Uterus (tissue), 4 donors: ENCODE results near the gene SDK2. TPM values are rescaled to one million over a fixed set of nuclear protein-coding genes. Genes with fewer than 3 reads are reported as not detected.

Experiments
- DNase-seq, 2 donors: peaks; one replicate each; pipeline ENCODE4 v3.0.0-alpha.2; 2019 to 2020
- H3K27ac ChIP-seq, 2 donors: fragments of 200-600 bp; sonication (generic); 1 replicate in 1 of 2; 2 replicates in 1 of 2; pipeline ENCODE4 v1.5.1; 2016 to 2018
- H3K27me3 ChIP-seq, 2 donors: fragments of 200-600 bp; sonication (generic); one replicate each; pipeline ENCODE4 v1.5.1; 2018 to 2019; ENCODE audit warnings: control low read depth in 1 of 2
- H3K36me3 ChIP-seq, 2 donors: fragments of 200-600 bp; sonication (generic); one replicate each; pipeline ENCODE4 v1.5.1; 2019; ENCODE audit warnings: control low read depth in 1 of 2
- H3K4me1 ChIP-seq, 2 donors: fragments of 200-600 bp; sonication (generic); one replicate each; pipeline ENCODE4 v1.5.1; 2018 to 2019; ENCODE audit warnings: control low read depth in 1 of 2
- H3K4me3 ChIP-seq, 2 donors: fragments of 200-600 bp; sonication (generic); 1 replicate in 1 of 2; 2 replicates in 1 of 2; pipeline ENCODE4 v1.5.1; 2018 to 2019; ENCODE audit warnings: mild to moderate bottlenecking in 1 of 2
- H3K9me3 ChIP-seq, 2 donors: fragments of 200-600 bp; sonication (generic); one replicate each; pipeline ENCODE4 v1.5.1; 2019; ENCODE audit warnings: control low read depth in 1 of 2
- POLR2A ChIP-seq, 2 donors: fragments of 450-650 bp; IDR thresholded peaks; one replicate each; pipeline ENCODE4 v1.6.1; 2016; ENCODE audit warnings: antibody characterized with exemption in 2 of 2, mild to moderate bottlenecking in 1 of 2, moderate library complexity in 1 of 2
- intact Hi-C: fragments of 100-400 bp; cut with DNase I; formaldehyde crosslinking; loops from one replicate; pipeline ENCODE4 v1.15.1; 2023; ENCODE audit warnings: low total_unique reads
- total RNA-seq, 4 donors: library from RNA; depleted of rRNA in 3 of 4; stranded (reverse); fragments of >200 nt in 3 of 4; gene quantifications; one replicate each; pipeline versions ENCODE4 v1.1.0 to v1.2.4, GENCODE V29; 2014 to 2023
- TF ChIP-seq, protein P1 (sequence below), 4 experiments: fragments of 200-600 bp in 2 of 4; fragments of 450-650 bp in 2 of 4; sonication (generic) in 2 of 4; IDR thresholded peaks; one replicate each; pipeline ENCODE4 v1.5.1; 2016 to 2019; ENCODE audit warnings: antibody characterized with exemption in 4 of 4, mild to moderate bottlenecking in 2 of 4, moderate library complexity in 1 of 4
- donor health status: DM: yes; HTN: yes; CAD: no.

SDK2 gene
- total RNA-seq, 4 donors from 2014 or later: 1.1 to 5.0 TPM; not detected in 2

DNA sequence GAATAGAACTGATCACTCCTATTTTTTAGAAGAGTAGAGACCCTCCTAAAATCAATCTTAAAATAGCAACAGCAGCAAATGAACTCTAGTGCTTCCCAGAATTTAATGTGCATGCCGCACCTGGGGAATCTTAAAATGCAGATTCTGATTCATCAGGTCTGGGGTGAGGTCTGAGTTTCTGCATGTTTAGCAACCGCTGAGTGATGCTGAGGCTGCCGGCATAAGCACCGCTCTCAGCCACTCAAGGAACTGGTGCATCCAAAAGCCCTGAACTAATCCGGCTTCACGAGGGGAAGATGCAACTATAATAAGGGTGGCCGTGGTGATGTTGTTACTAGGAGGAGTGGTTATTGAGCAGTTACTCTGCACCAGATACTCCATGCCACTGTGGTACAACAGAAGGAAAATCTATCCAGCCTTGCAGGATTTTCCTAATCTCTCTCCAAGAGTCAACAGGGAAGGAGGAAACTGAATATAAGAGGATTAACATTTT is 19.7 kb downstream of the SDK2 start:
- Histone ChIP-seq H3K9me3 (no peaks in the 10 kb centered on the region), H3K4me3 (no peak overlapping the region), H3K27ac (no peak overlapping the region), H3K36me3 (no peaks in the 10 kb centered on the region), H3K27me3 (no peaks in the 10 kb centered on the region), H3K4me1 (no peaks in the 10 kb centered on the region)
- intact Hi-C loops: no loop called here
- DNase-seq: no peak
- TF ChIP-seq, protein P1, sequence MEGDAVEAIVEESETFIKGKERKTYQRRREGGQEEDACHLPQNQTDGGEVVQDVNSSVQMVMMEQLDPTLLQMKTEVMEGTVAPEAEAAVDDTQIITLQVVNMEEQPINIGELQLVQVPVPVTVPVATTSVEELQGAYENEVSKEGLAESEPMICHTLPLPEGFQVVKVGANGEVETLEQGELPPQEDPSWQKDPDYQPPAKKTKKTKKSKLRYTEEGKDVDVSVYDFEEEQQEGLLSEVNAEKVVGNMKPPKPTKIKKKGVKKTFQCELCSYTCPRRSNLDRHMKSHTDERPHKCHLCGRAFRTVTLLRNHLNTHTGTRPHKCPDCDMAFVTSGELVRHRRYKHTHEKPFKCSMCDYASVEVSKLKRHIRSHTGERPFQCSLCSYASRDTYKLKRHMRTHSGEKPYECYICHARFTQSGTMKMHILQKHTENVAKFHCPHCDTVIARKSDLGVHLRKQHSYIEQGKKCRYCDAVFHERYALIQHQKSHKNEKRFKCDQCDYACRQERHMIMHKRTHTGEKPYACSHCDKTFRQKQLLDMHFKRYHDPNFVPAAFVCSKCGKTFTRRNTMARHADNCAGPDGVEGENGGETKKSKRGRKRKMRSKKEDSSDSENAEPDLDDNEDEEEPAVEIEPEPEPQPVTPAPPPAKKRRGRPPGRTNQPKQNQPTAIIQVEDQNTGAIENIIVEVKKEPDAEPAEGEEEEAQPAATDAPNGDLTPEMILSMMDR (IDR thresholded peaks at IDR 0.05): no peak
- no peak for TF ChIP-seq POLR2A (IDR thresholded peaks at IDR 0.05)

DNA sequence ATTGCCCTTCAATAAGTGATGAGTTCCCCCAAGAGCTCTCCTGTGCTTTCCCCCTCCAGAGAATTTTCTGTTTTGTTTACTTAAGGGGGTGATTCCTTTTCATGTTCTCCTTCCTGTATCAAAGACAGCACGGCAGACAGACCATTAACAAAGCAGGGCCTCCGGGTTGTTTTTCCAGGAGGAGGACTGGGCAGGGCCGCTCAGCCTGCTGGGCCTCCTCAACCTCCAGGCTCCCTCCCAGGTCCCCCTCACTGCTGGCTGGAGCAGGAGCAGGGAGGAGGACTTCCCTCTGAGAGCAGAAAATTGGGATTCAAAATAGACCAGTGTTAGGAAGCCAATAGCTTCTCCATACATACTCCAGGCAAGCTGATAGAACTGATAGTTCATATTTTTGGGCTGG is 20.4 kb downstream of the SDK2 start:
- no peaks in the 10 kb centered on the region for H3K27me3 ChIP-seq
- no peaks in the 10 kb centered on the region for H3K9me3 ChIP-seq
- DNase-seq: no peak
- H3K27ac ChIP-seq: no peak overlapping the region
- no peak overlapping the region for H3K4me3 ChIP-seq
- intact Hi-C loops: no loop called here
- no peaks in the 10 kb centered on the region for H3K4me1 ChIP-seq
- TF ChIP-seq, protein P1 (IDR thresholded peaks at IDR 0.05): no peak
- TF ChIP-seq POLR2A (IDR thresholded peaks at IDR 0.05): no peak
- no peaks in the 10 kb centered on the region for H3K36me3 ChIP-seq

DNA sequence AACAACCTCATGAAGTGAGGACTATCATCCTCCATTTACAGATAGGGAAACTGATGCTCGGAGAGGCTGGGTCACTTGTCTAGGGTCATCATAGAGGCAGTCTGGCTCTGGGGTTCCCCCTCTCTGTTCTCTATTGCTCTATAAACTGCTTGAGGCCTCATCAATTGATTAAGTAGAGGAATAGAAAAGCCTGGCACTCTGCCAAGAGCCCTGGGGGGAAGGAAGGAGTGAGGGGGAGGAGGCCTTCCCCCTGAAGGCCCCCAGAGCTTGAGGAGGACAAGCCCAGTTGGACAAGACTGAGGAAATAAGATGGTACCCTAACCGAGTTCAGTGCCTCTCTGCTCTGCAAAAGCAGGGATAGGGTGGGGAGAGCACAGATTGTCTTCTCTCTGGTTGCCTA is 21.0 kb downstream of the SDK2 start:
- intact Hi-C loops: no loop called here
- TF ChIP-seq, protein P1 (IDR thresholded peaks at IDR 0.05): no peak
- no peak for TF ChIP-seq POLR2A (IDR thresholded peaks at IDR 0.05)
- DNase-seq: no peak
- no peaks in the 10 kb centered on the region for H3K4me1 ChIP-seq
- no peaks in the 10 kb centered on the region for H3K9me3 ChIP-seq
- no peak overlapping the region for H3K4me3 ChIP-seq
- no peaks in the 10 kb centered on the region for H3K27me3 ChIP-seq
- H3K27ac ChIP-seq: no peak overlapping the region
- H3K36me3 ChIP-seq: no peaks in the 10 kb centered on the region

DNA sequence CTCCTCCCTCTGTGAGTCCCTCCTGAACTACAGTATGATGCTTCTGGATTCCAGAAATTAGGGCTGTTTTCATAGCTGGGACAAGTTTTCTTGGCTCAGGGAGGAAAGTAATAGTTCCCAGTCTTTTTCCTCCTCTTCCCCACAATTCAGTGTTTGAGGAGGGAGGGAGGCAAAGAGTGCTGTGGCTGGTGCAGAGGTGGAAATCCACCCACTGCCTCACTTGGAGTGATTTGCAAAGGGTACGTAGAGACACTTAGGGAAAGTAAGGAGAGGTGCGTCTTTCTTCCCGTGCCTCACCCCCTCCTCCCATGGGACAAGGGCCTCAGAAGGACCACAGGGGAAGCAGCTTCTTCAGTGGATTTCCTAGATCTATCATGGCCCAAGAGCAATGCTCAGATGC is 21.9 kb downstream of the SDK2 start:
- intact Hi-C loops: no loop called here
- no peak for DNase-seq
- H3K4me1 ChIP-seq: no peaks in the 10 kb centered on the region
- H3K27ac ChIP-seq: no peak overlapping the region
- H3K27me3 ChIP-seq: no peaks in the 10 kb centered on the region
- no peaks in the 10 kb centered on the region for H3K36me3 ChIP-seq
- H3K4me3 ChIP-seq: no peak overlapping the region
- H3K9me3 ChIP-seq: no peaks in the 10 kb centered on the region
- no peak for TF ChIP-seq POLR2A (IDR thresholded peaks at IDR 0.05)
- TF ChIP-seq, protein P1 (IDR thresholded peaks at IDR 0.05): no peak

DNA sequence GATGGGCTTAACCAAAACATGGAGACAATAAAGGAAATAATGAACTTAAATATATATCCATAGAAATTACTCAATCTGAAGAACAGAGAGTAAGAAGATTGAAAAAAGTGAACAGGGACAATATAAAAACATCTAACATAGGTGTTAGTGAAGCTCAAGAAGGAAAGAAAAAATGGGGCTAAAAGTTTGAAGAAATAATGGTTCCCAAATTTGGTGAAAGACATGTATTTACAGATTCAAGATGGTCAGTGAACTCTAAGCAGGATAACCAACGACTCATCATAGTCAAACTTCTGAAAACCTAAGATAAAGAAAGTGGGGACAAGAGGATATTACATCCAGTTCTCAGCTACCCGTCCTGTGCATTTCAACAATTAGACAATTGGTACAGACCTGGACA is 22.6 kb downstream of the SDK2 start:
- Histone ChIP-seq H3K4me1 (no peaks in the 10 kb centered on the region), H3K27me3 (no peaks in the 10 kb centered on the region), H3K27ac (no peak overlapping the region), H3K36me3 (no peaks in the 10 kb centered on the region), H3K9me3 (no peaks in the 10 kb centered on the region), H3K4me3 (no peak overlapping the region)
- no peak for DNase-seq
- TF ChIP-seq POLR2A (IDR thresholded peaks at IDR 0.05): no peak
- TF ChIP-seq, protein P1 (IDR thresholded peaks at IDR 0.05): no peak
- intact Hi-C loops: no loop called here
